Mononuclear cell (primary cell): Measurements from ENCODE around the gene RAP1A. TPM values are rescaled to one million over a fixed set of nuclear protein-coding genes. Genes with fewer than 3 reads are reported as not detected.

Experiments used
- H3K27me3 ChIP-seq: 2 replicates; pipeline ENCODE4 v1.6.0; 2011; ENCODE audit warnings: low read length, control low read depth; ENCODE audit not compliant: insufficient read depth
- H3K4me1 ChIP-seq: 2 replicates; pipeline ENCODE4 v1.5.1; 2011; ENCODE audit warnings: mild to moderate bottlenecking, low read length, control low read depth; ENCODE audit not compliant: insufficient read depth
- H3K4me3 ChIP-seq: 2 replicates; pipeline ENCODE4 v1.5.1; 2011; ENCODE audit warnings: mild to moderate bottlenecking, low read length, moderate library complexity
- H3K9me3 ChIP-seq: 2 replicates; pipeline ENCODE4 v1.5.1; 2011; ENCODE audit warnings: low read depth, mild to moderate bottlenecking, control low read depth, low read length
- total RNA-seq: library from RNA; depleted of rRNA; stranded (reverse); fragments of >200 nt; gene quantifications from one replicate; pipeline ENCODE4 v1.2.3, GENCODE V29; 2012

Gene RAP1A
- total RNA-seq, 1 donor = 45.2 TPM

GRCh38 chr1:111720977-111721786 lies 101.6 kb downstream of the RAP1A start:
- Histone ChIP-seq H3K4me3 (no peak overlapping the region), H3K9me3 (no peaks in the 10 kb centered on the region), H3K27me3 (no peaks in the 10 kb centered on the region), H3K4me1 (peaks cover 28% of the 10 kb centered on the region)

- peaks cover 28% of the 10 kb centered on the region for H3K4me1 ChIP-seq
- H3K4me3 ChIP-seq = no peak overlapping the region
- H3K9me3 ChIP-seq = no peaks in the 10 kb centered on the region
- no peaks in the 10 kb centered on the region for H3K27me3 ChIP-seq
Measured at GRCh38 chr1:111723091-111723806, 103.7 kb downstream of the RAP1A start.

GRCh38 chr1:111723871-111724270 lies 104.3 kb downstream of the RAP1A start:
- Histone ChIP-seq H3K9me3 (no peaks in the 10 kb centered on the region), H3K4me3 (no peak overlapping the region), H3K27me3 (no peaks in the 10 kb centered on the region), H3K4me1 (peaks cover 28% of the 10 kb centered on the region)

- Histone ChIP-seq H3K4me3 (no peak overlapping the region), H3K27me3 (no peaks in the 10 kb centered on the region), H3K9me3 (no peaks in the 10 kb centered on the region), H3K4me1 (peaks cover 21% of the 10 kb centered on the region)
Measured at GRCh38 chr1:111725192-111725591, 105.6 kb downstream of the RAP1A start.

GRCh38 chr1:111727056-111727455 lies 107.5 kb downstream of the RAP1A start:
- H3K27me3 ChIP-seq = no peaks in the 10 kb centered on the region
- peaks cover 6% of the 10 kb centered on the region for H3K4me1 ChIP-seq
- no peaks in the 10 kb centered on the region for H3K9me3 ChIP-seq
- H3K4me3 ChIP-seq = no peak overlapping the region

- Histone ChIP-seq H3K27me3 (no peaks in the 10 kb centered on the region), H3K4me1 (peaks cover 23% of the 10 kb centered on the region), H3K9me3 (no peaks in the 10 kb centered on the region), H3K4me3 (no peak overlapping the region)
Measured at GRCh38 chr1:111729271-111729921, 109.8 kb downstream of the RAP1A start.

GRCh38 chr1:111729946-111730681 lies 110.5 kb downstream of the RAP1A start:
- H3K9me3 ChIP-seq = no peaks in the 10 kb centered on the region

GRCh38 chr1:111730706-111731105 lies 111.1 kb downstream of the RAP1A start:
- no peaks in the 10 kb centered on the region for H3K27me3 ChIP-seq
- peaks cover 33% of the 10 kb centered on the region for H3K4me1 ChIP-seq
- H3K4me3 ChIP-seq = no peak overlapping the region
- no peaks in the 10 kb centered on the region for H3K9me3 ChIP-seq

More at GRCh38 chr1:111729946-111730681, 110.5 kb downstream of the RAP1A start:
- Histone ChIP-seq H3K27me3 (no peaks in the 10 kb centered on the region), H3K4me3 (no peak overlapping the region), H3K4me1 (peaks cover 29% of the 10 kb centered on the region)

- Histone ChIP-seq H3K4me1 (peaks cover 39% of the 10 kb centered on the region), H3K27me3 (peaks cover 1% of the 10 kb centered on the region), H3K4me3 (no peak overlapping the region), H3K9me3 (no peaks in the 10 kb centered on the region)
Measured at GRCh38 chr1:111731956-111732355, 112.4 kb downstream of the RAP1A start.

GRCh38 chr1:111732718-111733117 lies 113.1 kb downstream of the RAP1A start:
- no peak overlapping the region for H3K4me3 ChIP-seq
- H3K9me3 ChIP-seq = no peaks in the 10 kb centered on the region
- peaks cover 42% of the 10 kb centered on the region for H3K4me1 ChIP-seq
- H3K27me3 ChIP-seq = peaks cover 7% of the 10 kb centered on the region

- Histone ChIP-seq H3K9me3 (no peaks in the 10 kb centered on the region), H3K4me1 (peaks cover 49% of the 10 kb centered on the region), H3K4me3 (no peak overlapping the region), H3K27me3 (peaks cover 11% of the 10 kb centered on the region)
Measured at GRCh38 chr1:111733183-111733991, 113.8 kb downstream of the RAP1A start.

GRCh38 chr1:111733992-111734341 lies 114.4 kb downstream of the RAP1A start:
- Histone ChIP-seq H3K4me1 (peaks cover 54% of the 10 kb centered on the region), H3K9me3 (no peaks in the 10 kb centered on the region), H3K27me3 (peaks cover 11% of the 10 kb centered on the region), H3K4me3 (no peak overlapping the region)

- no peak overlapping the region for H3K4me3 ChIP-seq
- H3K9me3 ChIP-seq = no peaks in the 10 kb centered on the region
- H3K27me3 ChIP-seq = peaks cover 11% of the 10 kb centered on the region
- peaks cover 56% of the 10 kb centered on the region for H3K4me1 ChIP-seq
Measured at GRCh38 chr1:111734426-111734825, 114.8 kb downstream of the RAP1A start.

- Histone ChIP-seq H3K4me3 (no peak overlapping the region), H3K27me3 (peaks cover 13% of the 10 kb centered on the region), H3K9me3 (no peaks in the 10 kb centered on the region), H3K4me1 (peaks cover 60% of the 10 kb centered on the region)
Measured at GRCh38 chr1:111734856-111735255, 115.3 kb downstream of the RAP1A start.
